T-helper 2 cell treated with Interferon-gamma antibody and Interleukin-4, amounts not matched to agents 100 ng/mL and 5 ng/mL, for 36 hours (primary cell): Measurements from ENCODE around the gene PABPC5. TPM values are rescaled to one million over a fixed set of nuclear protein-coding genes. Genes with fewer than 3 reads are reported as not detected.

Source experiments
- intact Hi-C: fragments of 100-400 bp; cut with micrococcal nuclease; formaldehyde crosslinking; loops from one replicate; pipeline ENCODE4 v1.15.1; 2023
- total RNA-seq: library from RNA; stranded (reverse); gene quantifications from 2 replicates; pipeline ENCODE4 v1.2.3, GENCODE V29; 2022

The PABPC5 gene
- not detected in 2 replicates for total RNA-seq

DNA sequence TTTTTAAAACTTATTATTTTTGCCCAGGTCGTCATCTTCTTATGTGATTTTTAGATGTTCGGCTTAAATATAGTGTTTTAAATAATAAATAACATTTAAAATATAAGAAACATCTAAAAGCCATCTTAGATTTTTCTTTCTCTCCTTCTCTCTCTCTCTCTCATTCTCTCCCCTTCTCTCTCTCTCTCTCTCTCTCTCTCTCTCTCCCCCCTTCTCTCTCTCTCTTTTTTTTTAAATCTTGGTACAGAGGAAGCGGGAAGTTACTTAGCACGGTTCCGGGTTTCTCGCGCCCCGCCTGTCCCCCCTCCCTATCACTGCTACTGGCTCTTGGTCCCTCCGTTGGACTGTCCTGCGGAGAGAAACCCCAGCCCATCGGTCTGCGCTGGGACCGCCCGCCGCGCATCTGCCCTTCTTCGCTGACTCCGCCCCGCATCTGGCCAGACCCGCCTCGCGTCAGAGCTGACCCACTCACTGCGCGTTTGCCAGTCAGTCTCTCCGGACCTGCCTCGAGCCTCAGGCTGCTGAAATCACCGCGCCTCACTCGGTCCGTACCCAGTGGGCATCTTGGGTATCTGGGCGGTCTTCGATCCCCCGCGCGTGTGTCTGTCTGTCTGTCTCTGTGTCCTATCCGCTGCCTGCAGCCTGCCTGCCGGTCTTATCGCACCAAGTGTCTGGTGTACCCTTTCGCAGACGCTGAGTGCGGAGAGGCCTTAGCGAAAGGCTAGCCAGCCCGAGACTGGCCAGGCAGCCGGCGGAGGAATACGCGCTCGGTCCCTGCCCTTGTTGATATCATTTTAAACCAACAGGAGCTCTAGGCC lies at the start of gene PABPC5:
Gene PABPC5, plus strand, starts transcription at position 489 of the 818 bp plus-strand sequence. CDS start 739 bp downstream, outside the sequence.
- intact Hi-C loops, result no loop called here

DNA sequence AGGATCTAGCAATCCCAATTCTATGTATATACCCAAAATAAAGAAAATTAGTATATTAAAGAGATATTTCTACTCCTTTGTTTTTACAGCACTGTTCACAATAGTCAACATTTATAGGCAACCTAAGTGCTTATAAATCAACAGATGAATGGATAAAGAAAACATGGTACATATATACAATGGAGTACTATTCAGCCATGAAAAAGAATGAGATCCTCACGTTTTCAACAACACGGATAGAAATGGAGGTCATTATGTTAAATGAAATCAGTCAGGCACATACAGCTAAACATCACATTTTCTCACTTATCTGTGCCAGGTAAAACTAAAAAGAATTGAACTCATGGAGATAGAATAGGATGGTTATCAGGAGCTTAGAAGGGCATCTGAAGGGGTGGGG lies 45.6 kb upstream of the PABPC5 start:
- intact Hi-C loops, result no loop called here

DNA sequence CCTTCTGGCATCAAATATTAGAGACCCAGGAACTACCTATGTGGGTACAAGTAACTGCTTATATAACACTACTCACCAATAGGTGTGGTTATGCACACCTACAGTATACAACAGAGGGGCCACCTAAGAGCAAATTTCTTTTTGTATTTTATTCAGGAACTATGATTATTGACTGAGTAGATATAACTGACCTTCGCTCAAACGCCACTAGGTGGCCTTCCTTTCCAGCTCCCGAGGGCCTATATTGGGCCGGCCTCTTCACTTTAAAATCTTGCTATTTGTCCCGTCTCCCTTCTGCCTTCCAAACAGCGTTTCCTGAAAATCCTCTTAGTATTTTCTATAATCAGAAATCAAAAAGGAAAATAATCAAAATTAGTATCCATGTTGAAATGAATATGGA lies 19.9 kb upstream of the PABPC5 start:
- intact Hi-C loops, result no loop called here

DNA sequence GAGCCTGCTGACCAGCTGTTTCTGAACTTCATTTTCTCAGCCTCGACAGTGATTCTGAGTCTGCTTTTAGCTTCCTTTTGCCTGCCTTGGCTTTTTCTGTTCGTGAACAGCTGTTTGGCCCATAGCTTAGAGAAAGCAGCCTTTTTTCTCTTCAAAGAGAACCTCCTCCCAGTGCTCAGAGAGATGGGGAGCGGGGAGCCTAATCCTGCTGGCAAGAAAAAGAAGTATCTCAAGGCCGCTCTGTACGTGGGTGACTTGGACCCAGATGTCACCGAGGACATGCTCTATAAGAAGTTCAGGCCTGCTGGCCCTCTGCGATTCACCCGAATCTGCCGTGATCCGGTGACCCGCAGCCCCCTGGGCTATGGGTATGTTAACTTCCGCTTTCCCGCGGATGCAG lies 756 bp downstream of the PABPC5 start:
- intact Hi-C loops, result no loop called here
